NOMO-1 treated with DMSO at 0.1 percent for 48 hours (cell line): Measurements from ENCODE around the gene FMNL1.

ENCODE experiments used
- DNase-seq: peaks from one replicate; lab custom pipeline; 2025; ENCODE audit not compliant: unreplicated experiment; lab: John Stamatoyannopoulos, UW

Gene FMNL1

DNA sequence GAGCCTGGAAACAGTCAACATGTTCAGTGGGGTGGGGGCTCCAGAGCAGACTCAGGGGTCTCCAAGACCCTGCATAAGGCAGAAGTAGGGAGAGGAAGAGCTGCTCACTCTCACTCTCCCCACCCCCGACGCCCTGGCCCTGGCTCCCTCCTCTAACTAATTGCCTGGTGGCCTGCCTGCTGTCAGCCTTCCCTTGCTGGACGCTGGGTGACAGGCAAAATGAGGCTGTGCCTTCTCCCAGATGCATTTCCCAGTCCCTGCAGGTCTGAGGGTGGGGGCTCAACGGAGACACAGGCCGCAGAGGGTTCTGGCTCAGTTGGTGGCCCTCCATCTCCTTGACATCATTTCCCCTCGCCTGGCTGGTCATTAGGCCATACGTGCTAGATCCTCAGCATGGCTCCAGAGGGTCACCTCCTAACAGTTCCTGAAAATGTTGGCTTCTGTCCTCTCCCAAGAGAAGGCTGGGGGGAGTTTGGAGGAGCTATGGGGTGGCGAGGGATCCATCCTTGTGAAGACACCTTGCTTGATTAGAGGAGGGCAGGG is 1.4 kb downstream of the FMNL1 start:
- no peak for DNase-seq

DNA sequence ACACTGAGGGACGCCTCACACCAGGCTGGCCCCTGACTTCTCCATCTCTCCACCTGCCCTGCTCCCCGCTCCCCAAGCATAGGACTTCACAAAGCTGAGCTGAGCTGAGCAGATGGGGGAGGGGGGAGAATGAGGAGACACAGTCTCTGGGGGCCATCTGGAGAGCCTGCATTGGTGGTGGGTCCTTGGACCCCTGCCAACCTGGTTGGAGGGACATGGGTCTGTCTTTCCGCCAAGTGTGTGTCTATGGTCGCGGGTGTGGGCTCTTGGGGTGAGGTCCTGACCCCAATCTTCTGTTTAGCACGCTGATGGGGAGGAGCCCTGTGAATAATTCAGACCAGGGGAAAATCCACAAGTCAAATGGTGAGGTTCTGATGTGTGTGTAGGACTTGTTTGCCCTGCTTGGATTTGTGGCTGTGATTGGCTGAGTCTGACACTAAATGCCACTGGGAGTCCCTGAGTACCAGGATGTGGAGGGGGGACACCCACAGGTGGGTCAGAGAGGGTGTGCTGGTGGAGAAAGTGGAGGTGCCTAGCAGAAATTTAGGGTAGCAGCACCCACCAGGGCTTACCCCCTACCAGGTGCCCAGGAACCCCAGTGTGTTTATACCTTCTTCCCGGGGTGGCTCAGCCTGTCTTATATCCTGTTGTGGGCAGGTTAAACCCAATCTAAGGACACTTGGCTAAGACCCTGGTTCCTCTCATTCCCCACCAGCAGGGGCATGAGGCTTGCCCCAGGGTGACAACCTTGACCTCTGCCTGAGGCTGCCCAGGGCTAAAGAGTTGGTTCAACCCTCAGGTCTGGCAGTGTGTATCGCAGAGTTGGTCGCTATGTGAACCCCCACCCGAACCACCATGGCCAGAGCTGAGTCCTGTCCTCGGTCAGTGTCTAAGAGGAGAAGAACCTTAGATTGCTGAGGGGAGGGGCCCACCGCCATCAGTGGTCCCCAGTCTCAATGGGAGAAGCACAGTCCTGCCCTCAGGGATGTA is 2.1 kb downstream of the FMNL1 start:
- DNase-seq: no peak

DNA sequence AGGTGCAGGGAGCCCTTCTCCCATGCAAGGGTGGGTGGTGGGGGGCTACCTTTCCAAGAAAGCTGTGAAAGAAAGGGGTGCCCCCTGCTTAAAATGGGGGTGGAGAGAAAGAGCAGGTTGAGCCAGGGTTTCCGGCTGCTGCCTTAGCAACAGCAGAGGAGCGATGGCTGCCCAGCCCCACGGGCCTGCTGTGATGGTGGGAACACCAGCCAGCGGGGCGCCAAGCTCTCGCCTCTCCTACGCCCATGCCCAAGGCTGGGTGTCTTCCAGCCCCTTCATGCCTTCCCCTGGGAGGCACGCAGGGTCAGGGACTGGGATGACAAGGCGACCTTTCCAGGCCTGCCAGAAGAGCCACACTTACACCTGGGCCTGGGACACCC is 3.0 kb downstream of the FMNL1 start:
- no peak for DNase-seq

DNA sequence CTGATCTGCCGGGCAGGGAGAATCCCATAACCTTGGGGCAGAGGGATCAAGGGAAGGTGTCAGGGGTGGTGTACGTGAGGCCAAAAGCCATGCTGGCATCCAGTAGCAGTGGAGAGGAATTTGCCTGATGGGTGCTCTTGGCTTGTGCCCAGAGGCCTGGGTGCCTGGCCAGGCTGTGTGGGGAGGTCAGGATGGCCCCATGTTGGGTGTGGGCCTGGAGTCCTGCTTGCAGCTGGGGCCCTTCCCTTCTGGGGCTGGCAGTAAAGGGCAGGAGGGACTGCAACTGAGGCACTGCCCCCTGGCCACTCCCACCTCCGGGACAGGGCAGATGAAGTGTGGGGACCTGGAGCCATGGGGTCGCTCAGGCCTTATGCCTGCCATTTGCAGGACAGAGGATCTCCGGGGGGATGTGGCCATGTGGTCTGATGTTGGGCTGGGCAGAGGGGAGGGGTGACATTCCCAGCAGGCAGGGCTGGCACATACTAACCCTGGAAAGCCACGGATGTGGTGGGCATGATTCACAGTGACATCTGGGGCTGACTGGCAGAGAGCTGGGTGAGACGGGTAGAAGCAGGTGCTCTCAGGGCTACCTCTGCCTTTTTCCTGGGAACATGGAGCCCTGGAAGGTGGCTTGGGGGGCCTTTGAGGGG is 3.5 kb downstream of the FMNL1 start:
- DNase-seq: no peak

DNA sequence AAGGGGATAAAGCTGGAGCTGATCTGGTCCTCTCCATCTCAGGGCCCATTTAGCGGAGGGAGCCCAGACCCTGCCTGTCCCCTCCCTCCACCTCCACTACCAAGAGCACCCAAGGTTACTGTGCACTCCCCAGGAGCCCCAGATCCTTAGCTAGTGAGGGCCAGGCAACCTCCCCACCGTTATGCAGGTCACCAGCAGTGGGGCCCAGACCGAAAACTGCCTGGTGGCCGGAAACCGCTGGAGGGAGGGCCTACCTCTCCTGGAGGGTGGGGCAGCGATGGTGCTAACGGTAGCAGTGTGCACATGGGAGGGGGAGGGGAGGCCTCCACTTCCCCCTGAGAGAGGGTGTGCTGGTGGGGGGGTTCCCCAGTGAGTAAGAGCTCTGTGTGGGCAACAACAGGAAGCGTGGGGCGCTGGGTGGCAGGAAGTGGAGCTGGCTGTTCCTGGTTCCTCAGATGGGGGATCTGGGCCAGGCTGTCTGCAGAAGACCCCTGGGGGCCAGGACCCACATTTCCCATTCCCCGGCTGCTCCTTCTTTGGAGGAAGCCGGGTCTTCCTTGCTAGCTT is 4.4 kb downstream of the FMNL1 start:
- DNase-seq: peak; percentile 96

DNA sequence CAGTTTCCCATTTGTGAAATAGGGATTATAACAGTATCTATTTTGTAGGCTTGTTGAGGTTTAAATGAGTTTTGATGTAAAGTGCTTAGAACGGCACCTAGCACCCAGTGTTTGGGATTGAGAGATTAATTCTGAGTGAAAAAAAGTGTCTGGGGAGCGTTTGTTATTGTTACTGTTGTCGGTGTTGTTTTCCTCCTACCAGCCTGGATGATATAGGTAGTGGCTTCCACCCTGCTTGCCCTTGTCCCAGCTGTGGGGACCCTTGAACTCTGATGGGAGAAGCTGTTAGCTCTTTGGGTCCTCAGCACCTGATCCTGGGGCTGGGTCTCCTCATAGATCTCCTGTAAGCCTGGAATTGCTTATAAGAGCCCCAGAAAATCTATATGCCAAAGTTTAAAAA is 4.9 kb downstream of the FMNL1 start:
- DNase-seq: no peak

DNA sequence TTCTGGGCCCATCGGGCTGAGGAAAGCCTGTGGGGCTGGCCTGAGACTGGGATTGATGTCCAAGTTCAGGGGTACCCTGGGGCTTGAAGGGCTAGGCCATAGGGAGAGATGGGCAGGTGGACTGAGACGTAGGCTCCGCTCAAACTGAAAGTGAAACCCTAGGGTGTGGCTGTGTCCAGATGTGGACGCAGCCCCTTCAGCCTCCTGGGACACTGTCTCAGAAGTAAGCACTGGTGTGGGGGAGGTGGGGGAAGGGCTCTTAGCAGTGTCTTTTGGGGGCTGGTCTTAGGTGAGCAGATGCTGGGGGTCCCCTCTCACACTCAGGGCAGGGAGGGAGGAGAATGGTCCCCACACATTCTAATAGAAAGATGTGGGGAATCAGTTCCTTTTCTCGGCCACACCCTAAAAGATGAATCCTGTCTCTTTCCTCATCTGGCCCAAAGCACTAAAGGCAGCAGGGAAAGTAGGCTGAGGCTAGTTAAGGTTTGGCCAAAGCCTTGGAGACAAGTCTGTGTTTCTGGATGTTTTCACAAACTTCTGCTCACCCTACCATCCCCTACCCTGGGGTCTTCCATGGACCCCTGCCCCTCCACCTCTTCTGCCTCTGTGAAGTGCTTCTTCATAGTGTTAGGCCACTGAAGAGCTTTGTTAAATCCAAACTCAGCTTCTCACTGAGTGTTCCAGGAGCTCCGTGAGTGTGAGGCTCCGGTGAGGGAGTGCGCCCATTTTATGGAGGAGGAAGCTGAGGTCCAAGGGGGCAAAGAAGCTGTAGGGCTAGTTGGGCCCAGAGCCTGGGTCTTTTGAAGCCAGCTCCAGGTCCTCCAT is 5.6 kb downstream of the FMNL1 start:
- DNase-seq: peak; percentile 55

DNA sequence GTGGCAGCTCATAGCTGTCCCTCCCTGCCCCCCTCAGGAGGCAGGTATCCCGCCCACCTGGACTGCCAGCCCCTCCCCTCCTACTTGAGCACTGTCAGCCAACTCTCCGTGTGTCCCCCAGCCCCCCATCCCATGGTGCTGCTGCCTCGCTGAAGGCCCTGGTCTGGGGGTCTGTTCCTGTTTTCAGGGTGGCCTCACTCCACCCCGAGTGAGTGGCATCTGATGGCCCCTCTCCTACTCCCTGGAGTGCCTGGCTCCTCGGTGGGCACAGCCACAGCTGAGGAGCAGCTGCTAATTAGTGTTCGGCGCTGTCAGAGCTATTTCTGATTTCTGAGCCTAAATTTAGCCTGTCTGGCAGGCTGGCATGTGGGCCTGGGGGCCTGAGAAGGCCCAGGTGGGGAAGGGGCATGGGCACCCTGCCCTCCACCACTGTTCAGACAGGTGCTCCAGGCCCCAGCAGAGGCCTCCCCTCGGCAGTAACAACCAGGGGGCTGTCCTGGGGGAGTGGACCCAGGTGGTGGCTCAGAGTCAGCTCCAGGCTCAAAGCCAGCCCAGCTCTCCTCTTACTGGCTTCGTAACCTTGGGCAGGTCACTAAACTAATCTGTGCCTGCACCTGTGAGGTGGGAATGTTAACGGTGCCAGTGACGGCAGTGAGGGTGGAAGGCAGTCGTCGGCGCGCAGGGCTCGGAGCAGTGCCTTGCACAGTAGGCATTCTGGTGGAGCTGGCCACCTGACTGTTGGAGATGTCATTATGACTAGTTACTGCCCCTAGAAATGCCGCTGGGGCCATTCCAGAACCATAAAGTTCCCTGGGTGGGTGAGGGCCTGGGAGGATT is 6.5 kb downstream of the FMNL1 start:
- no peak for DNase-seq

DNA sequence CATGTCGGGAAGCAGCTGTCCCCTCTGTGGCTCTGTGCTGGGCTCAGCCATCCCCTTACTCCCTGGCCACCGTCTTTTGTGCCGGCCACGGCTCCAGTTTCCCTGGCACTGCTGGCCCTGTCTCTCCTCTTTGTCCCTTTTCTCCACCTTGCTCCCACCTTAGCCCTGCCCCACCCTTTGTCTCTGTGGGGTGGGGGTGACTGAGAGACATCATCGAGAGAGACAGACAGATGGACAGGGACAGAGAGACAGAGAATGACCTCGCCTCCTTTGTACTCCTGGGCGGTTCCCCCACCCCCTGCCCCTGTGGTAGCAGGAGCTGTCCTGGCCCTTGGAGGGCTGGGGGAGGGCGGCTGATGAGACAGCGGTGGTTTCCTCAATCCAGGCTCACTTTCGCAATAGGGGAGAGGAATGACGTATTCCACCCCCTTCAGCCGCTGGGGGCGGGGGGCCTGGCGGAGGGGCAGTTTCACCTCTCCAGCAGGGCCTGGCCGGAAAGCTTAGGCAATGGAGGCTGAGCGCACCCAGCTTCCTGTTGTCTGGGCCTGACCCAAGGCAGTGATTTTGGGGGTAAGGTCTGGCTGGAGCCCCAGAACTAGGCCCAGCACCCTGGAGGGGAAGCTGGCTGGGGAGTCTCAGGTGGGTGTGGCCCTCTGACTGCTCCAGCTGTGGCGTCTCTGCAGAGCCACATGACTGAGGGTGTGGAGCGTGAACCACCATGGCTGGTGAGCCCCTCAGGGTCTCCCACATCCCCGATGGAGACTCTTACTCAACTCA is 7.3 kb downstream of the FMNL1 start:
- peak; percentile 93 for DNase-seq

DNA sequence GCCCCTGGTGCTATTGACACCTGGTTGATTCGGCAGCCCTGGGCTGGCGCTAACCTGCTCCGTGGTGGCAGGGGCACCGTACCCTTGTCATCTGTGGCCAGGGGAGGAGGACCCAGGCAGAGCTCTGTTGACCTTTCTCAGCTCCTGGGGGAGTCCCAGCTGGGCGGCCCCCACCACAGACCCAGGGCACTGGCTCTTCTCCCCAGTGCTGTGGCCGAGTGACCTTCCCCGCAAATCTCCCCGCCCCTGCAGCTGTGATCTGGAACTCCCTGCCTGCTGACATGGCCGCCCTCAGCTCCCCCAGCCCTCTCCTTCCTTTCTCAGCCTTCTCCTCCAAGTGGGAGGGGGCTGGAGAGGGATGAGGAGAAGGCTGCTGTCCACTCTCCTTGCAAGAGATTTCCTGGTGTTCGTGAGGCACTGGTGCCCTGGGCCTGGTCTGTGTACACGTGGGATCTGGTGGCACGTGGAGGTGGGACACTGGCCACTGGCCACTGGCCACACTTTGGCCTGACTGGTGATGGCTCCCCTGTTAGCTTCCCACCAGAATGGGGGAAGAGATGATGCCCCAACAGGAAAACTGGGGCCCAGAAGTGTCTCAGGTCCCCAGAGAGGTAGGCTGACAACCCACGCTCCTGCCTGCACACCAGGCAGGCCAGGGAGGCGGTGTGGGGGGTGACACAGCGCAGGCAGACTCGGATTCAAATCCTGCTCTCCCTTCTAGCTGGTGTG is 8.2 kb downstream of the FMNL1 start:
- no peak for DNase-seq

DNA sequence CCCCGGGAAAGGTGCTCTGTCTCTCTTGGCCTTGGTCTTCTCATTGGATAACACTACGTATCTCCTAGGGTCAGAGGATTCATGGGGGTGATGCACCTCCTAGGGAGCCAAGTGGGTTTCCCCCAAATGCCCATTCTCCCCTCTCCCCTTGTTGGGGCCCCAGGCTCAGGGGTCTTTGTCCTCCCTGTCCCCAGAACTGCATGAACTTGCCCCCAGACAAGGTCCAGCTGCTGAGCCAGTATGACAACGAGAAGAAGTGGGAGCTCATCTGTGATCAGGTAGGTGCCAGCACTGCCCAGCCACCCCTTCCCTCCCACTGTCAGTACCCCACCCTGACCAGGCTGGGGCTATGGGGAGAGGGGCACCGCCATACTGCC is 8.7 kb downstream of the FMNL1 start:
- no peak for DNase-seq

DNA sequence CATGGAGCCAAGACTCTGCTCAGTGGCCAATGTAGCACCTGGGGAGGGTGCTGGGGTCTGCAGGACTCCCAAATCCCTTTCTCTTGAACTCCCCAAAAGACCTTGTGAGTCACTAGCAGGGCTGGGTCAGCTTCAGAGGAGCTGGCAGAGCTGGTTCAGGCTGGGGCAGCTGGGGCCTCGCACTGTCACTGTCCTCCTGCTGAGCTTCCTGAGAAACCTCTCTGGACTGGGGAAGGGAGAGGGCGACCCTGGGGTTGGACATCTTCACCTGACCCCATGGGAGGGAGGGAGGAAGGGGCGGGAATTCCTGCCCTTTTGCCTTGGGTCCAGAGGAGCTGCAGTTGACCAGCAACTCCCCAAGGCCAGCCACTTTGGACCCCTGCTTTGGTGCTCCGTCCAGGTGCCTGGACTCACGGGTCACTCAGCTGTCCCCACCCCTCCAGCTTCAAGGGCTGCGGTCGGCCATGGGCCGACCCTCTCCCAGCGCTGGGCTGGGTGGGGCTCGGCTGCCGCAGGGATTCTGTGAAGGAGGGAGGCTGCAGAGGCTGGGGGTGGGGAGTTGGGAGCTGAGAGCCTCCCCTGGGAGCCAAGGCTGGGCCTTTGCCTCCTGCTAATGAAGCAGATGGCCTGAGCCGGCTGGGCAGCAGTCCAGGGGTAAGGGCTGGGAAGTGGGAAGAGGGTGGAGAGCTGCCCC is 9.2 kb downstream of the FMNL1 start:
- no peak for DNase-seq

DNA sequence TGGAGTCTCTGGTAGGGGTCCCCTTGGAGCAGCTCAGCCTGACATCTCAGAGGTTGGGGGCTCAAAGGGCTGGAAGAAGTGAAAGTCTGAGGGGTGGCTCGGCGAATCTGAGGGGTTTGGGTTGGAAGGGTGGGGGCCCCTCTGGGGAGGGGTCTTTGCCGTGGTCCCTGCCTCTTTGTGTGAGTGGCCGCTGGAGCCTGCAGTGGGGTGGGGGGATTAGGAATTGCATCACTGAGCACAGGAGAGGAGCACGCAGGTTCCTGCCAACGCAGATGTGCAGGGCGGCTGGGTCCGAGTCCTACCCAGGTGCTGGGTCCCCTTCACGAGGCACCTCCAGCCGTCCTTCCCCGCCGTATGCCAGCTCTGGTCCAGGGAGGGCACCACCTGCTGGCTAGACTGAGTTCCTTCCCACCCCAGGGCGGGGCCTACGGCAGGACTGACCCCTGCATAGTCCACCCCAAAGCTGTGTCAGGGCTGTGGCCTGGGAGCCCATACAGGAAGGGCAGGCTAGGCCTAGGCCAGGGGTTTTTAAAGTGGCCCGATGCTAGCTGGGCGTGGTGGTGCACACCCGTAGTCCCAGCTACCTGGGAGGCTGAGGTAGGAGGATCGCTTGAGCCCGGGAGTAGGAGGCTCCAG is 9.9 kb downstream of the FMNL1 start:
- DNase-seq: peak; percentile 25

DNA sequence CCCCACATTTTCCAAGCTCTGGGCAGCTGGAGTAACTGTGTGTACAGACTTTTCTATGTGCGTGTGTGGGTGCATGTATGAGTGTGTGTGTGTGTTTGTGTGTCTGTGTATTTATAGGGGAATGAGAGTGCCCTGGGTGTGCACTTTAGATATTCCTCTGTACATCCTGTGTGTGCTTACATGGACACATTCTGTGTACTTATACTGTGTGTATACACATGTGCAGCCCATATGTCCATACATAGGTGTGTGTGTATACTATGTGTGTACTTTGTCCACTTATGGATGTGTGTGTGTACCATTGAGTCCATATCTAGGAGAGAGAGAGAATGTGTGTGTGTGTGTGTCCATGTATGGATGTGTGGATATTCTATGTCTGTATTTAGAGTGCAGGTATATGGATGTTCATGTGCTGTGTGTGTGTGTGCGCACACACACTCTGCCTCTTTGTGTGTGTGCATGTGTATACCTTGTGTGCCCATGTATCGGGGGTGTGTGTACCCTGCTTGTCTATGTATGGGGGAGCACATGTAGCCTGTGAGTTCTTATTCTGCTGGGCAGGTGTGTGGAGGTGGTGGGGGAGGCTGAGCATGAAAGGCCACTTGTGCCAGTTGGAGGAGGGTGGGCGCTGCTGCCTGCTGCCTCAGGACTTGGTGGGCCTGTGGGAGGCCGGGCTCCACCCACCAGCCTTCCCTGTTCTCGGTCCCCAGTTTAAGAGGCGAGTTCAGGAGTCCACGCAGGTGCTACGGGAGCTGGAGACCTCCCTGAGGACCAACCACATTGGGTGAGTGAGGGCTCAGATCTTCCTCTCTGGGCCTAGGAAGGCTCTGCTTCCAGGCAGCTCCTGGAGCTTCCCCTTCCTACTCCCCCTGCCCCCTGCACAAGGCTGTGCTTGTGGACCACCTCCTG is 11.1 kb downstream of the FMNL1 start:
- no peak for DNase-seq

DNA sequence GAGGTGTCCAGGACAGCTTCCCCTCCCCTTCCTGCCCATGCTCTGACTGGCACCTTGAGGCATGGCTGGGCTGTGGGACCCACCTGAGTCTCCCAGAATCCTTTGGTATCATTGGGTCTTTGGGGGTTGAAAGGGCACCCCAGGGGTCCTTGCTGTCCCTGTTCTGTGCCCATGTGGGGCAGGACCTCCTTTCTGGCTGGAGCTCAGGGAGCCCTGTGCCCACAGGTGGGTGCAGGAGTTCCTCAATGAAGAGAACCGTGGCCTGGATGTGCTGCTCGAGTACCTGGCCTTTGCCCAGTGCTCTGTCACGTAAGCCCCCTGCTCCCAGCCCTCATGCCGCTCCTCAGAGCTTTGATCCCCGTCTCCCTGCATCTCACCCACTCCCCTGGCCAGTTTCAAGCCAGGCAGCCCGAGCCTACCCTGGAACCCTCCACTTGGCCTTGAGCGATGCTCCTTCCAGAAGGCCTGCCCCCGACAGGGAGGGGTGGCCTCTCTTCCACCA is 11.8 kb downstream of the FMNL1 start:
- DNase-seq: no peak

DNA sequence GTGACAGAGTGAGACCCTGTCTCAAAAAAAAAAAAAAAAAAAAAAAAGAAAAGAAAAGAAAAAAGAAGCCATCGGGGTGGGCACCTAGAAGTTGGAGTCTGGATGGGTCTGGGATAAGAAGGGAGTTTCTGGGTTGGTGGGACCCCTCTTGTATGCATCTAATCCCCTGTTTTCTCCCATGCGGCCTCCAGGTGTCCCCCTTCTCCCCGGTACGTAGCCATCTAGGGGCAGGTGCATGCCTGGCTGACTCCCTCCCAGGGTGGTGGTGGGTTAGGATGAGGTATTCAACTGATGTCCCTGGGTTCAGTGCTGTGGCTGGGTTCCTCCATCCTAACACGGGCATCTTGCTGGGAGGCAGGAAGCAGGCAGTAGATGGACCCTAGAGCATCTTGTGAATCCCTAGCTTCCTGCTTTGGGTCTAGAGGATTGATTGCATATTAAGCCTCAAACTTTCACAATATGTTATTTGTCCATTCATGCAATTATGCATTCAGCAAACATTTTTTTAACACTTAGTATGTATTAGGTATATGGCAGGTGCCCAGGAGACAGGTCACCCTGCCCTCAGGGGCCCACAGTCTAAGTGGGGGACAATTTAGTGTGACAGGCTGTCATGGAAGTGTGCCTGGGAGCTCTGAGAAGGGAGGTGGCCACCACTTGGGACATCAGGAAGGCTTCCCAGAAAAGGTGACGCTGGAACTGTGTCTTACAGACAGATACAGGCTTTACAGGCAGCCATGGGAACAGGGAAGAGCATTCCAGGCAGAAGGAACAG is 13.1 kb downstream of the FMNL1 start:
- peak; percentile 28 for DNase-seq
